B cell (primary cell): Measurements from ENCODE around the gene TMEM45A.

Source experiments
- CTCF ChIP-seq: fragments of 200-600 bp; IDR thresholded peaks from one replicate; pipeline ENCODE4 v1.8.0; 2022; ENCODE audit warnings: antibody characterized with exemption, mild to moderate bottlenecking
- EZH2 ChIP-seq: IDR thresholded peaks from 2 replicates; pipeline ENCODE4 v1.6.1; 2012; ENCODE audit warnings: borderline replicate concordance, low read depth, mild to moderate bottlenecking, moderate library complexity, low read length; ENCODE audit not compliant: insufficient read depth, poor library complexity, severe bottlenecking

DNA sequence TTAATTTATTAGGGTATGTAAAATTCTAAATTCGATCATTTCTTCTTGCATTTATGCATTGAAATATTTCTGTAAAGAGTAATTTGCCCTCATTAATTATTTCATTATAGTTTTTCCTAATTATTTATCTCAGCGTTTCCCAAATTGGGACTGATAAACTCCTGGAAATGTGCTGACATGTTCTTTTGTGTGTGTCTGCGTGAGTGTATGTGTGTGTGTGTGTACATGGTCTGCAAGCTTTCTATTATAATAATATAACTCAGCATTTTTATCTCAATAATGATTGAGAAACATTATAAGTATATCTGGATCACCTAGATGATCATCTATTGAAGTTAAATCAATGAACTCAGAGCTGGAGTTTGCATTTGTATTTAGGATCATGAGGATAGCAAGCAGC lies 38.7 kb downstream of the TMEM45A start:
- no peak for TF ChIP-seq CTCF
- no peak for TF ChIP-seq EZH2
